Mucosa of rectum (tissue), 2 donors: ENCODE data around the gene OR1K1.

Source experiments
- H3K27ac ChIP-seq, 2 donors: one replicate each; pipeline ENCODE4 v1.7.0; 2013; ENCODE audit warnings: inconsistent platforms in 2 of 2, low read depth in 2 of 2, low read length in 2 of 2
- H3K27me3 ChIP-seq, 2 donors: one replicate each; pipeline ENCODE4 v1.7.0; 2013; ENCODE audit warnings: low read length in 2 of 2; ENCODE audit not compliant: control insufficient read depth in 2 of 2, insufficient read depth in 2 of 2
- H3K36me3 ChIP-seq, 2 donors: one replicate each; pipeline ENCODE4 v1.7.0; 2013; ENCODE audit warnings: low read length in 2 of 2; ENCODE audit not compliant: control insufficient read depth in 2 of 2, insufficient read depth in 2 of 2
- H3K4me1 ChIP-seq, 2 donors: one replicate each; pipeline ENCODE4 v1.7.0; 2013; ENCODE audit warnings: low read length in 2 of 2, mild to moderate bottlenecking in 1 of 2; ENCODE audit not compliant: control insufficient read depth in 2 of 2, insufficient read depth in 2 of 2
- H3K4me3 ChIP-seq, 2 donors: one replicate each; pipeline ENCODE4 v1.7.0; 2013; ENCODE audit warnings: low read length in 2 of 2
- H3K9ac ChIP-seq, 2 donors: one replicate each; pipeline ENCODE4 v1.7.0; 2013; ENCODE audit warnings: low read length in 2 of 2, low read depth in 1 of 2, mild to moderate bottlenecking in 1 of 2
- H3K9me3 ChIP-seq, 2 donors: one replicate each; pipeline ENCODE4 v1.7.0; 2013; ENCODE audit warnings: low read length in 2 of 2; ENCODE audit not compliant: control insufficient read depth in 2 of 2
- donor health status: healthy.
- donor health status: Normal muscosa, but diverticular disease.

The OR1K1 gene

GRCh38 chr9:122800066-122801060 is at the start of gene OR1K1:
Gene OR1K1 (plus strand): TSS chr9:122800123. CDS start chr9:122800123, 0 bp downstream.
- H3K27me3 ChIP-seq, result no peaks in the 10 kb centered on the region
- no peak within 1 kb of the TSS for H3K4me3 ChIP-seq
- H3K9me3 ChIP-seq, result no peaks in the 10 kb centered on the region
- H3K27ac ChIP-seq, result no peak within 1 kb of the TSS
- H3K36me3 ChIP-seq, result no peaks in the 10 kb centered on the region
- no peaks in the 10 kb centered on the region for H3K4me1 ChIP-seq
- no peak within 1 kb of the TSS for H3K9ac ChIP-seq

- H3K9ac ChIP-seq, result no peak overlapping the region
- H3K27me3 ChIP-seq, result no peaks in the 10 kb centered on the region
- no peak overlapping the region for H3K27ac ChIP-seq
- H3K4me3 ChIP-seq, result no peak overlapping the region
- H3K4me1 ChIP-seq, result no peaks in the 10 kb centered on the region
- H3K9me3 ChIP-seq, result no peaks in the 10 kb centered on the region
- no peaks in the 10 kb centered on the region for H3K36me3 ChIP-seq
Measured at GRCh38 chr9:122754825-122755224, 45.1 kb upstream of the OR1K1 start.

GRCh38 chr9:122767817-122768216 is 32.1 kb upstream of the OR1K1 start:
- Histone ChIP-seq H3K4me1 (no peaks in the 10 kb centered on the region), H3K27me3 (no peaks in the 10 kb centered on the region), H3K27ac (no peak overlapping the region), H3K9ac (no peak overlapping the region), H3K4me3 (no peak overlapping the region), H3K9me3 (no peaks in the 10 kb centered on the region), H3K36me3 (no peaks in the 10 kb centered on the region)

DNA sequence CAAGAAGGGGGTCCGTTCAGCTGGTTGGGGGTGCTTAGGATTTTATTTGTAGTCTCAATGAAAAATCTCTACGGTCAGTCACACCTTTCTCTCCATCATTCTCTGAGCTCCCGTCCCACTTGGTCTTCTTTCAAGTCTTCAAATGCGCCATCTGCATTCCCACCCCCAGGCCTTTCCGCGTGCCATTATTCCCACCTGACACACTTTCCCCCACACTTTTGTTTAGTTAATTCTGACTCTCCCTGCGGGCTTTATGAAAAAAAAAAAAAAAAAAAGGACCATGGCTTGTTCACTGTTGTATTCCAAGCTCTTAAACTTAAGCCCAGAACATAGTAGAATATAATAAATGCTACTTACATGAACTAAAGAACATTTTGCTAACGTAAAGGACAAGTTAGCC is 22.9 kb upstream of the OR1K1 start:
- Histone ChIP-seq H3K4me3 (no peak overlapping the region), H3K4me1 (no peaks in the 10 kb centered on the region), H3K27ac (no peak overlapping the region), H3K9ac (no peak overlapping the region), H3K27me3 (no peaks in the 10 kb centered on the region), H3K36me3 (no peaks in the 10 kb centered on the region), H3K9me3 (no peaks in the 10 kb centered on the region)

DNA sequence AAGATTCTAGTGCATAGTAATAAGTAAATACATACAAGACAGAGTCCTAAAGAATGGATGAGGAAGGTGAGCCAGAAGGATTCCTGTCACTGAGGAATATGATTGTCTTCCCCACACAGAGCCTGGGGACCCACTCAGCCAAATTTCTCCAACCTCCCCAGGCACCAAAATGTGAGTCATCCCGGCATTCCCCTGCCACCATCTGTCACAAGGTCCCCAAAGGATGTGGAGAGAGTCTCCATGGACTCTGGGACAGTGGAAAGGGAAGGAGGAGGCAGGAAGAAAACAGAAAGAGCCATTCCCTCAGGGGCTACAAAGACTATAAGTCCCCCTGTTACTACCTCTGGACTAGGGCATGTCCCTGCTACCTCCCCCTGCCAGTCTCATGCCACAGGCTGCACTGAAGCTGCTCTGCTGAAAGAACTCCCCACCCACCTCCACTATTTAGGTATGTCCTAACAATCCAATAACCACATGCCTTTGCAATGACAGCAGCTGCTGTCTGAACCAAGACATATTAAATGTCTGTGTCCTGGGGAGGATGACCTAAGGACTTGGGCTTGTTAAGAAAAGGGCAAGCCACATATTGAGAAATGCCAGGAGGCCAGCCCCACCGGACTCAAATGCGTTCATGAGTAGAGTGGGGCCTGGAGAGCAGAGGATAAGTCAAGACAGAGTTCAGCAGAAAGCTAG is 21.8 kb upstream of the OR1K1 start:
- no peak overlapping the region for H3K9ac ChIP-seq

DNA sequence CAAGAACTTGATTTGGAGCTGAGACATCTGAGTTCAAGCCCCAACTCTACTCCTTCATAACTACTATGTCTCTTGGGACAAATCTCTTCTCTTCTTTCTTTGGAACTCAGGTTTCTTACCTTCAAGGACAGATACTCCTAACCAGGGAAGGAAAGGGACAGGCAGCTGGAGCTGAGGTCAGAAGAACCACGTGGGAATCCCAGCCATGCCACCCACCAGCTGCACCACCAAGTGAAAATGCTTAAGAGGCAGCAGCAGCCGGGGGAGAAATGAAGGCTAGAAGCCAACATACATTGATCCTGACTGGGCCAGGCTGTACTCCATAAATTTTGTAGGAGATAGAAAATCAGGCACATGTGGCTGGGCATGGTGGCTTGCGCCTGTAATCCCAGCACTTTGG is 20.7 kb upstream of the OR1K1 start:
- Histone ChIP-seq H3K4me1 (no peaks in the 10 kb centered on the region), H3K27me3 (no peaks in the 10 kb centered on the region), H3K9me3 (no peaks in the 10 kb centered on the region), H3K4me3 (no peak overlapping the region), H3K36me3 (no peaks in the 10 kb centered on the region), H3K9ac (no peak overlapping the region), H3K27ac (no peak overlapping the region)

More for the DNA sequence above, 21.8 kb upstream of the OR1K1 start:
- Histone ChIP-seq H3K4me1 (no peaks in the 10 kb centered on the region), H3K27ac (no peak overlapping the region), H3K9me3 (no peaks in the 10 kb centered on the region), H3K36me3 (no peaks in the 10 kb centered on the region), H3K27me3 (no peaks in the 10 kb centered on the region), H3K4me3 (no peak overlapping the region)

DNA sequence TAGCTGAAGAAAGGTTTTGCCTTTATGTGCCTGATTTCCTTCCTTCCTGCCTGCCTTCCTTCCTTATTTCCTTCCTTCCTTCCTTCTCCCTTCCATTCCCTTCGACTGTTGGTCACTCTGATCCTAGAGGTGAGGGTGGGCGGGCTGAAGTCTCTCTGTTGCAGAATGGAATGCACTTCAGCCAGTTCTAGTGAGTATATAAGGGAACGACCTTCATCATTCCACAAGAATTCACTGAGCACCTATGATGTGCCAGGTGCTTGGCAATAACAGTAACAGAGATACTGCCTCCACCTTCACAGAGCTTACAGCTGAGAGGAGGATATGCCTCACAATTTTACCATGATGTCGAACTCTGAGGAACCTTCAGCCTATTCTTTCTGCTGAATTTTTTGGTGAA is 19.9 kb upstream of the OR1K1 start:
- no peaks in the 10 kb centered on the region for H3K4me1 ChIP-seq
- no peak overlapping the region for H3K9ac ChIP-seq
- H3K4me3 ChIP-seq, result no peak overlapping the region
- no peaks in the 10 kb centered on the region for H3K36me3 ChIP-seq
- H3K27me3 ChIP-seq, result no peaks in the 10 kb centered on the region
- no peaks in the 10 kb centered on the region for H3K9me3 ChIP-seq
- H3K27ac ChIP-seq, result no peak overlapping the region

DNA sequence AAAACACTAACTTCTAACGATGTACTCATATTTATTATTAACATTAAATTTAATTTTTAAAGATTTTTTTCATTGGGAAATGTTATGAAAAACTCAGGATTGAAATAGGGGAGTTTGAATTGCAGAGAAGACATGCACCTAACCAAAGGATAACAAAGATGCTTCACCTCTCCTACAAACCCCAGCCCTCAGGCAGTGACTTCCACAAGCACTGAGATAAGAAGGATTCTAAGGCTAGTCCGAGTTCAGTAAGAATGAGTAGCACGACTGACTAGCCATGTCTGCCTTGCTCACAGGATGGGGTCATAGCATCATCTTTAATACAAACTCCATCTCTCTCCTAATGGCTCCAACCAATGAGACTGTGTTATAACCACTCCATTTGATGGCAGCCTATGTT is 18.3 kb upstream of the OR1K1 start:
- Histone ChIP-seq H3K4me1 (no peaks in the 10 kb centered on the region), H3K27ac (no peak overlapping the region), H3K9ac (no peak overlapping the region), H3K4me3 (no peak overlapping the region), H3K36me3 (no peaks in the 10 kb centered on the region), H3K9me3 (no peaks in the 10 kb centered on the region), H3K27me3 (no peaks in the 10 kb centered on the region)

GRCh38 chr9:122785269-122785668 is 14.7 kb upstream of the OR1K1 start:
- H3K4me1 ChIP-seq, result no peaks in the 10 kb centered on the region
- no peak overlapping the region for H3K9ac ChIP-seq
- H3K27me3 ChIP-seq, result no peaks in the 10 kb centered on the region
- no peak overlapping the region for H3K4me3 ChIP-seq
- no peak overlapping the region for H3K27ac ChIP-seq
- no peaks in the 10 kb centered on the region for H3K36me3 ChIP-seq
- H3K9me3 ChIP-seq, result no peaks in the 10 kb centered on the region

- no peaks in the 10 kb centered on the region for H3K36me3 ChIP-seq
- H3K9ac ChIP-seq, result no peak overlapping the region
- no peaks in the 10 kb centered on the region for H3K27me3 ChIP-seq
- no peak overlapping the region for H3K27ac ChIP-seq
- no peak overlapping the region for H3K4me3 ChIP-seq
- no peaks in the 10 kb centered on the region for H3K4me1 ChIP-seq
- H3K9me3 ChIP-seq, result no peaks in the 10 kb centered on the region
Measured at GRCh38 chr9:122786338-122786737, 13.6 kb upstream of the OR1K1 start.
